Measurements from ENCODE around the gene ZDHHC14.

ZDHHC14 gene

DNA sequence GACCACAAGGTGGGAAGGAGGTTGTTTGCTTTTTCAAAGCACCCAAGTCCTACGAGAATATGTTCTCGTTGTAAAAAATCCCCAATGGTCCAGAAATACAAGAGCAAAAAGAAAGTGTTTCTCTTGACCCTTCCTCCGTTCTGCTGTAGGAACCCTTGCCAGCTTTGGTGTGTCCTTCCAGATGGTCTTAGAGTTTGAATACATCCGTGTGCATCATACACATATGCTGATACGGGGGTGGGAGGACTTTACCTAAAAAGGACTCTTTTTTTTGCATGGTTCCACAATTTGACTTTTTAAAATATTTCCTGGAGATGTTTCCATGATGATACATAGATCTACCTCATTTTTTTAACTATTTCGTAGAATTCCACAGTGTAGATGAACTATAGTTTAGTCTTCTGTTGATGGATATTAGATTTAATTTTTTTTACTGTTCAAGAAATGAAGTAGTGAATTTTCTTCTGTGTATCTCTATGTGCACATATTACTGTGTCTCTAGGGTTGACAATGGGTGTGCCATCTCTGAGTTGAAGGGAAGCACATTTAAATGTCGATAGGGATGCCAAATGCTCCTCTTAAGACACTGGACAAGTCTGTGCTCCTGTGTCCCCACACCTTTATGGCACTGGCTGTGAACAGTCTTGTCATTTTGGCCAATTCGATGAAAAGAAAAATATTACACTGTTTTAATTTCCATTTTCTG is 259.9 kb downstream of the ZDHHC14 start:
- H3K4me3 ChIP-seq (ENCODE audit: low read depth, low read length): no peak overlapping the region
- in situ Hi-C loops (cut with HindIII; ENCODE audit: low sequenced_read_pairs): no loop called here
- DNase-seq (ENCODE audit: low read depth, low spot score): no peak
- TF ChIP-seq, protein P1, sequence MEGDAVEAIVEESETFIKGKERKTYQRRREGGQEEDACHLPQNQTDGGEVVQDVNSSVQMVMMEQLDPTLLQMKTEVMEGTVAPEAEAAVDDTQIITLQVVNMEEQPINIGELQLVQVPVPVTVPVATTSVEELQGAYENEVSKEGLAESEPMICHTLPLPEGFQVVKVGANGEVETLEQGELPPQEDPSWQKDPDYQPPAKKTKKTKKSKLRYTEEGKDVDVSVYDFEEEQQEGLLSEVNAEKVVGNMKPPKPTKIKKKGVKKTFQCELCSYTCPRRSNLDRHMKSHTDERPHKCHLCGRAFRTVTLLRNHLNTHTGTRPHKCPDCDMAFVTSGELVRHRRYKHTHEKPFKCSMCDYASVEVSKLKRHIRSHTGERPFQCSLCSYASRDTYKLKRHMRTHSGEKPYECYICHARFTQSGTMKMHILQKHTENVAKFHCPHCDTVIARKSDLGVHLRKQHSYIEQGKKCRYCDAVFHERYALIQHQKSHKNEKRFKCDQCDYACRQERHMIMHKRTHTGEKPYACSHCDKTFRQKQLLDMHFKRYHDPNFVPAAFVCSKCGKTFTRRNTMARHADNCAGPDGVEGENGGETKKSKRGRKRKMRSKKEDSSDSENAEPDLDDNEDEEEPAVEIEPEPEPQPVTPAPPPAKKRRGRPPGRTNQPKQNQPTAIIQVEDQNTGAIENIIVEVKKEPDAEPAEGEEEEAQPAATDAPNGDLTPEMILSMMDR (IDR thresholded peaks at IDR 0.05; ENCODE audit: low read depth, low read length): no peak

GRCh38 chr6:157641837-157642236 is 260.8 kb downstream of the ZDHHC14 start:
- no peak overlapping the region for H3K4me3 ChIP-seq (ENCODE audit: low read depth, low read length)
- in situ Hi-C loops (cut with HindIII; ENCODE audit: low sequenced_read_pairs): no loop called here
- TF ChIP-seq, protein P1 (IDR thresholded peaks at IDR 0.05; ENCODE audit: low read depth, low read length): no peak
- no peak for DNase-seq (ENCODE audit: low read depth, low spot score)

DNA sequence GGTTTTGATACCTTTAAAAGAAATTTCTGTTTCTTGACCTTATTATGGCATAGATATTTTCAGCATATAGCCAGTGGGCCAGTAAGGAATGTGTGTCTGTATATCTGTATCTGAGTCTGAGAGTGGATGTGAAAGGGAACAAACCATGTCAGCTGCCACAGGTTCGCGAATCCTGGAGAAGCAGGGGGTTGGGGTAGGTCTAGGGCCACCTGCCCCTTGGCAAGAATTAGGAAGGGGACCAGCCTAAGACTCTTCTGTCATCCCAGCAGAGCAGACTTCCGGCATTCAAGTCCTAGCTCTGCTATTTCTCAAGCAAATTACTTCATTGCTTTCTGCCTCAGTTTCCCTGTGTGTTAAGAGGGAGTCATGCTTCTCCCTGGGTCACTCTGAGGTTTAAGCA is 261.7 kb downstream of the ZDHHC14 start:
- in situ Hi-C loops (cut with HindIII; ENCODE audit: low sequenced_read_pairs): no loop called here
- no peak overlapping the region for H3K4me3 ChIP-seq (ENCODE audit: low read depth, low read length)
- TF ChIP-seq, protein P1 (IDR thresholded peaks at IDR 0.05; ENCODE audit: low read depth, low read length): no peak
- no peak for DNase-seq (ENCODE audit: low read depth, low spot score)

DNA sequence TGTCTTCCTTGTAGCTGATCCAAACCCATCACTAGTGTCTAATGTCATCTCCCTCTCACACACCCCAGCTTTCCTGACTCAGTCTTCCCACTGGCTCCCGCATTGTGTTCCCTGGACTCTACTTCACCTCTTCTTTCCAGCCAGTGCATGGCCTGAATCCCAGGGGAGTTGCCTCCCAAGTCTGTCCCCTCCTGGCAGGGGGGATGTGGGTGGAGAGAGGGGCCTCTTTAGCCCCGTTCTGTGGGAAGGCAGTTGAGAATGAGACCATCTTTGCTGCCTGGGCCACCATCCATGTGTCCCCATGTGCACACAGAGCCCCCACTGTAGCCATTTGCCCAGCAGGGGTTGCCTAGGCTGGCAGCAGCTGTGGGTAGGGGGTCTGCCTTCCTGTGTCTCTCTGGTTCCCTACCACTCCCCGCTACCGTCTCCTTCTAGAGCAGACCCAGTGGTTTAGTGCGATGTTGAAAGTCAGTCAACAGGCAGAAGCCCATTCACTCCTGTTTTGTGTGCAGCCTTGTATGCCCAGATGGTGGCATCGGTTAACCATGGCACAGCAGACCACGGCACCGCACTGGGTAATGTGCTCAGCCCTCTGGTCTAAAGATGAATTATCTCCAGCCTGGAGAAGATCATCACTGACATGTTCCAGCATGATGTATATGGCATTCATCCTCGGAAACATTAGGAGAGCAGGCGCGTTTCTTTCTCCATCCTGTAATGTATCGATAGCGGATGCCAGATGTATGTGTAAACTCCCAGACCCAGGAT is 263.2 kb downstream of the ZDHHC14 start:
- TF ChIP-seq, protein P1 (IDR thresholded peaks at IDR 0.05; ENCODE audit: low read depth, low read length): peak; percentile 29
- H3K4me3 ChIP-seq (ENCODE audit: low read depth, low read length): no peak overlapping the region
- in situ Hi-C loops (cut with HindIII; ENCODE audit: low sequenced_read_pairs): no loop called here
- DNase-seq (ENCODE audit: low read depth, low spot score): no peak

DNA sequence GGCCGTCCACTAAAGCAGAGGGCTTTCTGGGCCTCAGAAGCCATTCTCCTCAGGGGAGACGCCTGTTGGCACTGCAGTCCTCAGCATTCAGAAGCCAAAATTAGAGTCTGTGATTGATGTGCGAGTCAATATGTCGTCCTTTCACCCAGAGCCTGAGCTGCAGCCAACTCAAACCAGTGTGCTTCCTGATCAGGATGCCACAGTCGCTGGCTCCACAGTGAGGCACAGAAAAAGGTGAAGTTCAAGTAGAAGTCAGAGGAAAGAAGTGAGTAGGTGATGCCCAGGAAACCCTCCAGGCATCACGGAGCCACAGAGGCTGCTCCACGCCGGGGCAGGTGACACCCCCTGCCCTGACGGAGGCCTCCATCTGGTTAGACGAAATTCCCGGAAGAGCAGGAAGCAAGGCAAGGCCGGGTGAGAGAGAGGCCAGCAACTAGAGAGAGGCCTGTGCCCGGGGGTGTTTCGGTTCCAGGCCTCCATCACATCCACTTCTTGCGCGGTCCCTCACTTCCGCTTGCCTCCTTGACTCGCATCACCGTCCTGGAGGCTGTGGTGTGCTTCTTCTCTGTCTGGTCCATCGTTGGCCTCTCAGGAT is 264.3 kb downstream of the ZDHHC14 start:
- H3K4me3 ChIP-seq (ENCODE audit: low read depth, low read length): no peak overlapping the region
- TF ChIP-seq, protein P1 (IDR thresholded peaks at IDR 0.05; ENCODE audit: low read depth, low read length): no peak
- in situ Hi-C loops (cut with HindIII; ENCODE audit: low sequenced_read_pairs): no loop called here
- DNase-seq (ENCODE audit: low read depth, low spot score): no peak

GRCh38 chr6:157646012-157646411 is 265.0 kb downstream of the ZDHHC14 start:
- TF ChIP-seq, protein P1 (IDR thresholded peaks at IDR 0.05; ENCODE audit: low read depth, low read length): no peak
- H3K4me3 ChIP-seq (ENCODE audit: low read depth, low read length): no peak overlapping the region
- in situ Hi-C loops (cut with HindIII; ENCODE audit: low sequenced_read_pairs): no loop called here
- no peak for DNase-seq (ENCODE audit: low read depth, low spot score)

All from astrocyte of the spinal cord (primary cell).